MM.1S (cell line): ENCODE results near the gene NOSIP.
A peak's percentile ranks its signal among the peaks of the same experiment; 100 is the strongest.

Source experiments
- DNase-seq: peaks from one replicate; pipeline ENCODE4 v3.0.0-alpha.2; 2015
- H2AFZ ChIP-seq: fragments of 300-600 bp; sonication (generic); 2 replicates; pipeline ENCODE4 v1.6.0; 2016; ENCODE audit warnings: antibody characterized with exemption, low read length
- H3F3A ChIP-seq: fragments of 300-600 bp; sonication (generic); 2 replicates; pipeline ENCODE4 v1.6.1; 2016; ENCODE audit warnings: mild to moderate bottlenecking, antibody characterized with exemption, low read length, moderate library complexity, mixed read lengths; ENCODE audit not compliant: insufficient read depth
- H3K27ac ChIP-seq: fragments of 300-600 bp; sonication (generic); 2 replicates; pipeline ENCODE4 v1.5.1; 2016; ENCODE audit warnings: mild to moderate bottlenecking, low read length
- H3K27me3 ChIP-seq: fragments of 300-600 bp; sonication (generic); replicated peaks from 2 replicates; pipeline ENCODE4 v1.6.0; 2016; ENCODE audit warnings: low read length; ENCODE audit not compliant: insufficient read depth
- H3K36me3 ChIP-seq: fragments of 300-600 bp; sonication (generic); replicated peaks from 2 replicates; pipeline ENCODE4 v1.6.1; 2016; ENCODE audit warnings: mild to moderate bottlenecking, low read length, mixed read lengths; ENCODE audit not compliant: insufficient read depth
- H3K4me1 ChIP-seq: fragments of 300-600 bp; sonication (generic); 2 replicates; pipeline ENCODE4 v1.6.1; 2016; ENCODE audit warnings: low read length, mixed read lengths
- H3K4me2 ChIP-seq: fragments of 300-600 bp; sonication (generic); 2 replicates; pipeline ENCODE4 v1.6.0; 2016; ENCODE audit warnings: low read depth, low read length
- H3K4me3 ChIP-seq: fragments of 300-600 bp; sonication (generic); 2 replicates; pipeline ENCODE4 v1.5.1; 2016; ENCODE audit warnings: low read length, mixed read lengths
- H3K79me2 ChIP-seq: fragments of 300-600 bp; sonication (generic); 2 replicates; pipeline ENCODE4 v1.6.1; 2016; ENCODE audit warnings: mixed run types, low read length, mixed read lengths
- H3K9ac ChIP-seq: fragments of 300-600 bp; sonication (generic); 2 replicates; pipeline ENCODE4 v1.6.1; 2016; ENCODE audit warnings: low read length, mixed read lengths
- H3K9me2 ChIP-seq: fragments of 300-600 bp; sonication (generic); replicated peaks from 2 replicates; pipeline ENCODE4 v1.6.1; 2016; ENCODE audit warnings: mild to moderate bottlenecking, low read length, mixed read lengths; ENCODE audit not compliant: insufficient read depth
- H3K9me3 ChIP-seq: fragments of 300-600 bp; sonication (generic); replicated peaks from 2 replicates; pipeline ENCODE4 v1.6.1; 2016; ENCODE audit warnings: mild to moderate bottlenecking, low read length, mixed read lengths; ENCODE audit not compliant: insufficient read depth
- H4K20me1 ChIP-seq: fragments of 300-600 bp; sonication (generic); 2 replicates; pipeline ENCODE4 v1.6.1; 2016; ENCODE audit warnings: mild to moderate bottlenecking, low read length, moderate library complexity, mixed read lengths; ENCODE audit not compliant: insufficient read depth
- CTCF ChIP-seq: fragments of 300-600 bp; sonication (generic); IDR thresholded peaks from 2 replicates; pipeline ENCODE4 v1.5.1; 2016; ENCODE audit warnings: antibody characterized with exemption, low read length, mixed read lengths
- EZH2 ChIP-seq: fragments of 300-600 bp; sonication (generic); optimal IDR thresholded peaks from 2 replicates; pipeline ENCODE3; 2017; ENCODE audit warnings: low read depth, mild to moderate bottlenecking, antibody characterized with exemption, low read length, mixed read lengths
- EZH2phosphoT487 ChIP-seq: fragments of 300-600 bp; sonication (generic); IDR thresholded peaks from 2 replicates; pipeline ENCODE4 v1.6.1; 2018; ENCODE audit warnings: antibody characterized with exemption, low read length

Gene NOSIP

DNA sequence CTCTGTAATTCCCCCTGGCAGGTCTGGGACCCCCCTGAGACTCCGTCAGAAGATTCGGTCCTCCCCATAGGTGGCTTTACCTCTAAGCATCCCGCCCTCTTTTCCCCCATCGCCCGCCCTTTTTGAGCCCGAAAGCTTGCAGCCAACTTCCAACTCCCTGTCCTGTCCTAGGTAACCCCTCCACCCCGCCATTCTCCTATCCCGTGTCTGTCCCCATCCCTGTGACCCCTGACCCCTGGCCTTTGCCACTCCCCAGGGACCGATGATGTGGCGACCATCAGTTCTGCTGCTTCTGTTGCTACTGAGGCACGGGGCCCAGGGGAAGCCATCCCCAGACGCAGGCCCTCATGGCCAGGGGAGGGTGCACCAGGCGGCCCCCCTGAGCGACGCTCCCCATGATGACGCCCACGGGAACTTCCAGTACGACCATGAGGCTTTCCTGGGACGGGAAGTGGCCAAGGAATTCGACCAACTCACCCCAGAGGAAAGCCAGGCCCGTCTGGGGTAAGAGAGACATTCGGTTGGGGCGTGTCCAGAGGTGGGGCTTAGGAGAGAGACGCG is 52.1 kb downstream of the NOSIP start:
- H3K4me1 ChIP-seq = 0 out of 2 replicates have a peak, but pooled peaks cover 6% of the 10 kb centered on the region
- H3K9me3 ChIP-seq = no peaks in the 10 kb centered on the region
- H3K9ac ChIP-seq = no peak overlapping the region
- no peaks in the 10 kb centered on the region for H4K20me1 ChIP-seq
- no peak overlapping the region for H3K27ac ChIP-seq
- no peaks in the 10 kb centered on the region for H3K9me2 ChIP-seq
- 0 out of 2 replicates have a peak overlapping the region, but pooled peaks have one; percentile 43 for H3K4me3 ChIP-seq
- H2AFZ ChIP-seq = peak overlapping the region; percentile 56; the same call in 1 of the 2 replicates
- no peaks in the 10 kb centered on the region for H3K36me3 ChIP-seq
- peak overlapping the region; percentile 82; the same call in 1 of the 2 replicates for H3K4me2 ChIP-seq
- peaks cover 72% of the 10 kb centered on the region for H3K27me3 ChIP-seq
- no peak for DNase-seq
- no peaks in the 10 kb centered on the region for H3F3A ChIP-seq
- no peaks in the 10 kb centered on the region for H3K79me2 ChIP-seq
- TF ChIP-seq EZH2 = no peak
- TF ChIP-seq CTCF = no peak
- TF ChIP-seq EZH2phosphoT487 = no peak

GRCh38 chr19:49524812-49525455 is 55.4 kb downstream of the NOSIP start:
- Histone ChIP-seq H3K36me3 (no peaks in the 10 kb centered on the region), H4K20me1 (no peaks in the 10 kb centered on the region), H3K9me3 (no peaks in the 10 kb centered on the region), H3K27me3 (peaks cover 77% of the 10 kb centered on the region), H3K4me1 (0 out of 2 replicates have a peak, but pooled peaks cover 4% of the 10 kb centered on the region), H3K27ac (no peak overlapping the region), H3K79me2 (no peaks in the 10 kb centered on the region), H3K9ac (no peak overlapping the region), H3K4me2 (no peak overlapping the region), H3K4me3 (no peak overlapping the region), H2AFZ (no peak overlapping the region), H3K9me2 (no peaks in the 10 kb centered on the region), H3F3A (no peaks in the 10 kb centered on the region)
- no peak for DNase-seq
- TF ChIP-seq EZH2 (no peak), EZH2phosphoT487 (no peak), CTCF (no peak)

- TF ChIP-seq EZH2 (no peak), CTCF (no peak), EZH2phosphoT487 (no peak)
- Histone ChIP-seq H3K9ac (no peak overlapping the region), H3F3A (no peaks in the 10 kb centered on the region), H3K4me2 (no peak overlapping the region), H3K4me3 (no peak overlapping the region), H3K9me2 (no peaks in the 10 kb centered on the region), H2AFZ (no peak overlapping the region), H3K27ac (no peak overlapping the region), H4K20me1 (no peaks in the 10 kb centered on the region), H3K4me1 (no peaks in the 10 kb centered on the region), H3K27me3 (peaks cover 74% of the 10 kb centered on the region), H3K79me2 (no peaks in the 10 kb centered on the region), H3K9me3 (no peaks in the 10 kb centered on the region), H3K36me3 (no peaks in the 10 kb centered on the region)
- no peak for DNase-seq
Observed at GRCh38 chr19:49520705-49521319, 59.5 kb downstream of the NOSIP start.
